WTC11 (cell line): Measurements from ENCODE around the gene GLUD1. TPM values are rescaled to one million over a fixed set of nuclear protein-coding genes. Genes with fewer than 3 reads are reported as not detected.

Experiments
- ATAC-seq: fragments of 200-7000 bp; cut with Tn5 transposase; 2 replicates; pipeline ENCODE4 v1.10.0; 2021; ENCODE audit warnings: mild to moderate bottlenecking, moderate library complexity
- CTCF ChIA-PET: fragments of 300-600 bp; sonication (Branson Sonifier 250); formaldehyde crosslinking; loops from one replicate; lab custom pipeline; 2021; ENCODE audit warnings: antibody characterized with exemption; lab: Charles Lee
- POLR2A ChIA-PET: fragments of 350-600 bp; sonication (Branson Sonifier 250); formaldehyde crosslinking; loops from one replicate; lab custom pipeline; 2021; ENCODE audit warnings: antibody characterized with exemption; lab: Charles Lee
- DNase-seq: peaks from one replicate; pipeline ENCODE4 v3.0.0; 2021; ENCODE audit warnings: low spot score
- H3K27ac Mint-ChIP-seq: 2 replicates; pipeline ENCODE4 v1.8.0; 2021; ENCODE audit warnings: mixed read lengths
- H3K27me3 Mint-ChIP-seq: 2 replicates; pipeline ENCODE4 v1.8.0; 2021; ENCODE audit warnings: low read depth, mild to moderate bottlenecking, moderate library complexity, mixed read lengths
- H3K36me3 Mint-ChIP-seq: 2 replicates; pipeline ENCODE4 v1.8.0; 2021; ENCODE audit warnings: mixed read lengths
- H3K4me1 Mint-ChIP-seq: 2 replicates; pipeline ENCODE4 v1.8.0; 2022; ENCODE audit warnings: mixed read lengths
- H3K4me3 Mint-ChIP-seq: 2 replicates; pipeline ENCODE4 v1.8.0; 2021; ENCODE audit warnings: mild to moderate bottlenecking, moderate library complexity, mixed read lengths
- H3K9me3 Mint-ChIP-seq: 2 replicates; pipeline ENCODE4 v1.8.0; 2021; ENCODE audit warnings: mixed read lengths
- ATF1 ChIP-seq: sonication (generic); formaldehyde crosslinking; IDR thresholded peaks from 2 replicates; pipeline ENCODE4 v1.8.1; 2023; ENCODE audit warnings: mild to moderate bottlenecking, moderate library complexity, missing genetic modification reagents
- CREM ChIP-seq: sonication (generic); formaldehyde crosslinking; IDR thresholded peaks from 2 replicates; pipeline ENCODE4 v1.8.1; 2022; ENCODE audit warnings: mild to moderate bottlenecking, missing genetic modification reagents, moderate library complexity
- ESRRA ChIP-seq: sonication (generic); formaldehyde crosslinking; IDR thresholded peaks from 2 replicates; pipeline ENCODE4 v1.8.1; 2022; ENCODE audit warnings: mild to moderate bottlenecking, missing genetic modification reagents, borderline replicate concordance
- GABPB1 ChIP-seq: sonication (generic); formaldehyde crosslinking; IDR thresholded peaks from 2 replicates; pipeline ENCODE4 v1.8.1; 2023; ENCODE audit warnings: mild to moderate bottlenecking, missing genetic modification reagents
- GTF2I ChIP-seq: fragments of 250-450 bp; sonication (Bioruptor Pico); conservative IDR thresholded peaks from 2 replicates; pipeline ENCODE4 v1.4.0; 2021; ENCODE audit warnings: mild to moderate bottlenecking
- HMGA2 ChIP-seq: fragments of 250-450 bp; sonication (Bioruptor Pico); IDR thresholded peaks from 2 replicates; pipeline ENCODE4 v1.4.0; 2021; ENCODE audit warnings: mild to moderate bottlenecking, moderate library complexity
- NFYB ChIP-seq: sonication (generic); formaldehyde crosslinking; conservative IDR thresholded peaks from 2 replicates; pipeline ENCODE4 v1.8.0; 2022; ENCODE audit warnings: low read depth, missing genetic modification reagents
- NR2C2 ChIP-seq: sonication (generic); formaldehyde crosslinking; IDR thresholded peaks from 2 replicates; pipeline ENCODE4 v1.8.0; 2022; ENCODE audit warnings: mild to moderate bottlenecking, missing genetic modification reagents
- NR3C1 ChIP-seq: sonication (generic); formaldehyde crosslinking; conservative IDR thresholded peaks from 2 replicates; pipeline ENCODE4 v1.8.1; 2023; ENCODE audit warnings: low read depth, mild to moderate bottlenecking, missing genetic modification reagents
- RORB ChIP-seq: fragments of 250-450 bp; sonication (Bioruptor Pico); IDR thresholded peaks from 2 replicates; pipeline ENCODE4 v1.9.0; 2021; ENCODE audit warnings: mild to moderate bottlenecking
- TP53 ChIP-seq: sonication (generic); formaldehyde crosslinking; IDR thresholded peaks from 2 replicates; pipeline ENCODE4 v1.8.1; 2023; ENCODE audit warnings: mild to moderate bottlenecking, missing genetic modification reagents
- ZNF263 ChIP-seq: sonication (generic); formaldehyde crosslinking; IDR thresholded peaks from 2 replicates; pipeline ENCODE4 v1.8.1; 2022; ENCODE audit warnings: low read depth, mild to moderate bottlenecking, moderate library complexity, missing genetic modification reagents
- ZNF317 ChIP-seq: sonication (generic); formaldehyde crosslinking; IDR thresholded peaks from 2 replicates; pipeline ENCODE4 v1.8.1; 2023; ENCODE audit warnings: low read depth, mild to moderate bottlenecking, moderate library complexity, missing genetic modification reagents, borderline replicate concordance
- total RNA-seq: library from RNA; stranded (reverse); gene quantifications from 3 replicates; pipeline ENCODE4 v1.2.3, GENCODE V29; 2021
- TF ChIP-seq, protein P1 (sequence below): sonication (generic); formaldehyde crosslinking; IDR thresholded peaks from 2 replicates; pipeline ENCODE4 v1.8.1; 2022; ENCODE audit warnings: missing genetic modification reagents, borderline replicate concordance
- TF ChIP-seq, protein P2 (sequence below): sonication (generic); formaldehyde crosslinking; IDR thresholded peaks from 2 replicates; pipeline ENCODE4 v1.8.1; 2023; ENCODE audit warnings: mild to moderate bottlenecking, missing genetic modification reagents
- TF ChIP-seq, protein P3 (sequence below): sonication (generic); formaldehyde crosslinking; IDR thresholded peaks from 2 replicates; pipeline ENCODE4 v1.8.0; 2022; ENCODE audit warnings: mild to moderate bottlenecking, missing genetic modification reagents
- TF ChIP-seq, protein P4 (sequence below): sonication (generic); formaldehyde crosslinking; conservative IDR thresholded peaks from 2 replicates; pipeline ENCODE4 v1.8.1; 2023; ENCODE audit warnings: mild to moderate bottlenecking, low read depth, missing genetic modification reagents, moderate library complexity
- TF ChIP-seq, protein P5 (sequence below): sonication (generic); formaldehyde crosslinking; IDR thresholded peaks from 2 replicates; pipeline ENCODE4 v1.8.0; 2022; ENCODE audit warnings: mild to moderate bottlenecking, missing genetic modification reagents
- TF ChIP-seq, protein P6 (sequence below): sonication (generic); formaldehyde crosslinking; IDR thresholded peaks from 2 replicates; pipeline ENCODE4 v1.8.1; 2022; ENCODE audit warnings: low read depth, mild to moderate bottlenecking, moderate library complexity, missing genetic modification reagents, borderline replicate concordance
- TF ChIP-seq, protein P7 (sequence below): sonication (generic); formaldehyde crosslinking; IDR thresholded peaks from 2 replicates; pipeline ENCODE4 v1.8.1; 2023; ENCODE audit warnings: mild to moderate bottlenecking, missing genetic modification reagents, moderate library complexity
- TF ChIP-seq, protein P8 (sequence below): sonication (generic); formaldehyde crosslinking; IDR thresholded peaks from 2 replicates; pipeline ENCODE4 v1.8.1; 2022; ENCODE audit warnings: mild to moderate bottlenecking, missing genetic modification reagents, moderate library complexity, borderline replicate concordance

Gene GLUD1
- total RNA-seq, 1 experiment from 2014 or later, result 98.2 TPM

DNA sequence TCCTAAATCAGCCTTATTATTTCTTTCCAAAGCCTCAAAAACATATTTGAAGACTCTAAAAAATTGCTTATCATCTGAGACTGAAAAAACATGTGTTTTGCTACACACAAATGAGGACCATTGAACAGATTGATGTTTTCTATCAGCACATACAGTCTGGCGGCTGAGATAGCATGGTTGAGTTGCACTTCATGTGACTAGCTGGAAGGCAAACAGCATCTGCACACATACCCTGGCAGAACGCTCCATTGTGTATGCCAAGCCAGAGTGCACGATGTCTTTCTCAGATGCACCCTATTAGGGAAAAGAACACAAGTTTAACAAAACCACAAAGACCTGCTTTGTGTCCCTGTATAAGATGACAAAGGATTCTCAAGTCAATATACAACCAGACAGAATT, 41.5 kb downstream of the GLUD1 start:
- DNase-seq (no peak), ATAC-seq (no peak)
- ChIA-PET POLR2A (no interaction called here), CTCF (interaction anchor here (1.0 kb wide), 1 partner anchor 113 kb away, joined by 3 read pairs; no protein-coding TSS in a partner anchor)
- no peaks in the 10 kb centered on the region for H3K4me1 Mint-ChIP-seq
- no peaks in the 10 kb centered on the region for H3K27me3 Mint-ChIP-seq
- no peaks in the 10 kb centered on the region for H3K9me3 Mint-ChIP-seq
- TF ChIP-seq NR3C1 (CRISPR knock-in tag), result no peak
- TF ChIP-seq, protein P1, sequence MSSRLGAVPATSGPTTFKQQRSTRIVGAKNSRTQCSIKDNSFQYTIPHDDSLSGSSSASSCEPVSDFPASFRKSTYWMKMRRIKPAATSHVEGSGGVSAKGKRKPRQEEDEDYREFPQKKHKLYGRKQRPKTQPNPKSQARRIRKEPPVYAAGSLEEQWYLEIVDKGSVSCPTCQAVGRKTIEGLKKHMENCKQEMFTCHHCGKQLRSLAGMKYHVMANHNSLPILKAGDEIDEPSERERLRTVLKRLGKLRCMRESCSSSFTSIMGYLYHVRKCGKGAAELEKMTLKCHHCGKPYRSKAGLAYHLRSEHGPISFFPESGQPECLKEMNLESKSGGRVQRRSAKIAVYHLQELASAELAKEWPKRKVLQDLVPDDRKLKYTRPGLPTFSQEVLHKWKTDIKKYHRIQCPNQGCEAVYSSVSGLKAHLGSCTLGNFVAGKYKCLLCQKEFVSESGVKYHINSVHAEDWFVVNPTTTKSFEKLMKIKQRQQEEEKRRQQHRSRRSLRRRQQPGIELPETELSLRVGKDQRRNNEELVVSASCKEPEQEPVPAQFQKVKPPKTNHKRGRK (CRISPR knock-in tag), result no peak
- TF ChIP-seq, protein P2, sequence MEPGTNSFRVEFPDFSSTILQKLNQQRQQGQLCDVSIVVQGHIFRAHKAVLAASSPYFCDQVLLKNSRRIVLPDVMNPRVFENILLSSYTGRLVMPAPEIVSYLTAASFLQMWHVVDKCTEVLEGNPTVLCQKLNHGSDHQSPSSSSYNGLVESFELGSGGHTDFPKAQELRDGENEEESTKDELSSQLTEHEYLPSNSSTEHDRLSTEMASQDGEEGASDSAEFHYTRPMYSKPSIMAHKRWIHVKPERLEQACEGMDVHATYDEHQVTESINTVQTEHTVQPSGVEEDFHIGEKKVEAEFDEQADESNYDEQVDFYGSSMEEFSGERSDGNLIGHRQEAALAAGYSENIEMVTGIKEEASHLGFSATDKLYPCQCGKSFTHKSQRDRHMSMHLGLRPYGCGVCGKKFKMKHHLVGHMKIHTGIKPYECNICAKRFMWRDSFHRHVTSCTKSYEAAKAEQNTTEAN (CRISPR knock-in tag), result no peak
- no peak for TF ChIP-seq RORB (CRISPR knock-in tag)
- TF ChIP-seq ESRRA (CRISPR knock-in tag), result no peak
- no peak for TF ChIP-seq HMGA2 (CRISPR knock-in tag)
- no peak for TF ChIP-seq ZNF263 (CRISPR knock-in tag)
- no peak for TF ChIP-seq ATF1
- TF ChIP-seq, protein P3, sequence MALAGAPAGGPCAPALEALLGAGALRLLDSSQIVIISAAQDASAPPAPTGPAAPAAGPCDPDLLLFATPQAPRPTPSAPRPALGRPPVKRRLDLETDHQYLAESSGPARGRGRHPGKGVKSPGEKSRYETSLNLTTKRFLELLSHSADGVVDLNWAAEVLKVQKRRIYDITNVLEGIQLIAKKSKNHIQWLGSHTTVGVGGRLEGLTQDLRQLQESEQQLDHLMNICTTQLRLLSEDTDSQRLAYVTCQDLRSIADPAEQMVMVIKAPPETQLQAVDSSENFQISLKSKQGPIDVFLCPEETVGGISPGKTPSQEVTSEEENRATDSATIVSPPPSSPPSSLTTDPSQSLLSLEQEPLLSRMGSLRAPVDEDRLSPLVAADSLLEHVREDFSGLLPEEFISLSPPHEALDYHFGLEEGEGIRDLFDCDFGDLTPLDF (CRISPR knock-in tag), result no peak
- TF ChIP-seq, protein P4, sequence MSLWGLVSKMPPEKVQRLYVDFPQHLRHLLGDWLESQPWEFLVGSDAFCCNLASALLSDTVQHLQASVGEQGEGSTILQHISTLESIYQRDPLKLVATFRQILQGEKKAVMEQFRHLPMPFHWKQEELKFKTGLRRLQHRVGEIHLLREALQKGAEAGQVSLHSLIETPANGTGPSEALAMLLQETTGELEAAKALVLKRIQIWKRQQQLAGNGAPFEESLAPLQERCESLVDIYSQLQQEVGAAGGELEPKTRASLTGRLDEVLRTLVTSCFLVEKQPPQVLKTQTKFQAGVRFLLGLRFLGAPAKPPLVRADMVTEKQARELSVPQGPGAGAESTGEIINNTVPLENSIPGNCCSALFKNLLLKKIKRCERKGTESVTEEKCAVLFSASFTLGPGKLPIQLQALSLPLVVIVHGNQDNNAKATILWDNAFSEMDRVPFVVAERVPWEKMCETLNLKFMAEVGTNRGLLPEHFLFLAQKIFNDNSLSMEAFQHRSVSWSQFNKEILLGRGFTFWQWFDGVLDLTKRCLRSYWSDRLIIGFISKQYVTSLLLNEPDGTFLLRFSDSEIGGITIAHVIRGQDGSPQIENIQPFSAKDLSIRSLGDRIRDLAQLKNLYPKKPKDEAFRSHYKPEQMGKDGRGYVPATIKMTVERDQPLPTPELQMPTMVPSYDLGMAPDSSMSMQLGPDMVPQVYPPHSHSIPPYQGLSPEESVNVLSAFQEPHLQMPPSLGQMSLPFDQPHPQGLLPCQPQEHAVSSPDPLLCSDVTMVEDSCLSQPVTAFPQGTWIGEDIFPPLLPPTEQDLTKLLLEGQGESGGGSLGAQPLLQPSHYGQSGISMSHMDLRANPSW (CRISPR knock-in tag), result no peak
- TF ChIP-seq ZNF317 (CRISPR knock-in tag), result no peak
- TF ChIP-seq, protein P5, sequence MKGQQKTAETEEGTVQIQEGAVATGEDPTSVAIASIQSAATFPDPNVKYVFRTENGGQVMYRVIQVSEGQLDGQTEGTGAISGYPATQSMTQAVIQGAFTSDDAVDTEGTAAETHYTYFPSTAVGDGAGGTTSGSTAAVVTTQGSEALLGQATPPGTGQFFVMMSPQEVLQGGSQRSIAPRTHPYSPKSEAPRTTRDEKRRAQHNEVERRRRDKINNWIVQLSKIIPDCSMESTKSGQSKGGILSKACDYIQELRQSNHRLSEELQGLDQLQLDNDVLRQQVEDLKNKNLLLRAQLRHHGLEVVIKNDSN (CRISPR knock-in tag), result no peak
- no peak for TF ChIP-seq TP53 (CRISPR knock-in tag)
- no peak for TF ChIP-seq NR2C2 (CRISPR knock-in tag)
- TF ChIP-seq, protein P6, sequence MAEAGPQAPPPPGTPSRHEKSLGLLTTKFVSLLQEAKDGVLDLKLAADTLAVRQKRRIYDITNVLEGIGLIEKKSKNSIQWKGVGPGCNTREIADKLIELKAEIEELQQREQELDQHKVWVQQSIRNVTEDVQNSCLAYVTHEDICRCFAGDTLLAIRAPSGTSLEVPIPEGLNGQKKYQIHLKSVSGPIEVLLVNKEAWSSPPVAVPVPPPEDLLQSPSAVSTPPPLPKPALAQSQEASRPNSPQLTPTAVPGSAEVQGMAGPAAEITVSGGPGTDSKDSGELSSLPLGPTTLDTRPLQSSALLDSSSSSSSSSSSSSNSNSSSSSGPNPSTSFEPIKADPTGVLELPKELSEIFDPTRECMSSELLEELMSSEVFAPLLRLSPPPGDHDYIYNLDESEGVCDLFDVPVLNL (CRISPR knock-in tag), result no peak
- H3K27ac Mint-ChIP-seq, result no peak overlapping the region
- H3K4me3 Mint-ChIP-seq, result no peak overlapping the region
- peaks cover 40% of the 10 kb centered on the region for H3K36me3 Mint-ChIP-seq

DNA sequence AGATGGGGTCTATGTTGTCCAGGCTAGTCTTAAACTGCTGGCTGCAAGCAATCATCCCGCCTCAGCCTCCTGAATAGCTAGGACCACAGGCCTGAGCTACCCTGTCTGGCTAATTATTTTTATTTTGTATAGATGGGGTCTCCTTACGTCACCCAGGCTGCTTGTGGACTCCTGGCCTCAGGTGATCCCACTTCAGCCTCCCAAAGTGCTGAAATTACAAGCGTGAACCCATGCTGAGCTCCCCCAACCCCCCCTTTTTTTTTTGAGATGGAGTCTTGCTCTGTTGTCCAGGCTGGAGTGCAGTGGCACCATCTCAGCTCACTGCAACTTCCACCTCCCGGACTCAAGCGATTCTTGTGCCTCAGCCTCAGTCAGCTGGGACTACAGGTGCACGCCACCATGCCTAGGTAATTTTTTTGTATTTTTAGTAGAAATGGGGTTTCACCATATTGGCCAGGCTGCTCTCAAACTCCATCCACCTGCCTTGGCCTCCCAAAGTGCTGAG, 49.2 kb downstream of the GLUD1 start:
- H3K4me1 Mint-ChIP-seq, result no peaks in the 10 kb centered on the region
- CTCF ChIA-PET, result no interaction called here
- TF ChIP-seq CREM (CRISPR knock-in tag) (no peak), NFYB (CRISPR knock-in tag) (no peak), GTF2I (CRISPR knock-in tag) (no peak), GABPB1 (CRISPR knock-in tag) (no peak)
- TF ChIP-seq, protein P7, sequence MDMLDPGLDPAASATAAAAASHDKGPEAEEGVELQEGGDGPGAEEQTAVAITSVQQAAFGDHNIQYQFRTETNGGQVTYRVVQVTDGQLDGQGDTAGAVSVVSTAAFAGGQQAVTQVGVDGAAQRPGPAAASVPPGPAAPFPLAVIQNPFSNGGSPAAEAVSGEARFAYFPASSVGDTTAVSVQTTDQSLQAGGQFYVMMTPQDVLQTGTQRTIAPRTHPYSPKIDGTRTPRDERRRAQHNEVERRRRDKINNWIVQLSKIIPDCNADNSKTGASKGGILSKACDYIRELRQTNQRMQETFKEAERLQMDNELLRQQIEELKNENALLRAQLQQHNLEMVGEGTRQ (CRISPR knock-in tag), result no peak
- TF ChIP-seq, protein P8, sequence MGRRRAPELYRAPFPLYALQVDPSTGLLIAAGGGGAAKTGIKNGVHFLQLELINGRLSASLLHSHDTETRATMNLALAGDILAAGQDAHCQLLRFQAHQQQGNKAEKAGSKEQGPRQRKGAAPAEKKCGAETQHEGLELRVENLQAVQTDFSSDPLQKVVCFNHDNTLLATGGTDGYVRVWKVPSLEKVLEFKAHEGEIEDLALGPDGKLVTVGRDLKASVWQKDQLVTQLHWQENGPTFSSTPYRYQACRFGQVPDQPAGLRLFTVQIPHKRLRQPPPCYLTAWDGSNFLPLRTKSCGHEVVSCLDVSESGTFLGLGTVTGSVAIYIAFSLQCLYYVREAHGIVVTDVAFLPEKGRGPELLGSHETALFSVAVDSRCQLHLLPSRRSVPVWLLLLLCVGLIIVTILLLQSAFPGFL (CRISPR knock-in tag), result no peak
- TF ChIP-seq, protein P3 (CRISPR knock-in tag), result no peak
- TF ChIP-seq, protein P6 (CRISPR knock-in tag), result no peak

More for the DNA sequence above, 49.2 kb downstream of the GLUD1 start:
- H3K4me3 Mint-ChIP-seq, result no peak overlapping the region
- no peak for DNase-seq
- no peaks in the 10 kb centered on the region; the same call in 1 of the 2 replicates for H3K27me3 Mint-ChIP-seq
- no peaks in the 10 kb centered on the region for H3K9me3 Mint-ChIP-seq
- H3K36me3 Mint-ChIP-seq, result peaks cover 24% of the 10 kb centered on the region
- POLR2A ChIA-PET, result interaction anchor here (0.6 kb wide), 1 partner anchor 51 kb away, joined by 6 read pairs; no protein-coding TSS in a partner anchor
- no peak overlapping the region for H3K27ac Mint-ChIP-seq
- ATAC-seq, result no peak
